Putamen (tissue), 1 donor: Measurements from ENCODE around the gene RERE.
"Not testable (repeated sequence)": the region's sequence is repeated elsewhere in the genome, so short reads cannot be mapped to it uniquely, and the experiment has no call there.

ENCODE experiments used
- DNase-seq: peaks from one replicate; pipeline ENCODE4 v3.0.0-alpha.2; 2016; ENCODE audit warnings: low spot score

Gene RERE

DNA sequence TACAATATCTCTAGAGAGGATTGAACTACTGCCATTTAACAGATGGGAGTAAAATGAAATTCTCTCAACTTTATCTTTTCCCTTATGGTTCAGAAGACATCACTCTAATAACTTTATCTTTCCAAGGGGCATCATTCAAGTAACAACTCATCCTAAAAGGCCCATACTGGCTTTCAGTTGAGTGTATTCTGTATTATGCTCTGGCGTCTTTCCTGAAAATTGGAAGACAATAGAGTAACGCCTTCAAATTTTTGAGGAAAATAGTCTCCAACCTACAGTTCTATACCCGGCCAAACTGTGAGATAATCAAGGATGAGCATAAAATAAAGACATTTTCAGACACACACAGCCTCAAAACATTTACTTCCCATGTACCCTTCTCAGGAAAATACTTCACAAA, 103.3 kb downstream of the RERE start:
- DNase-seq: no peak

DNA sequence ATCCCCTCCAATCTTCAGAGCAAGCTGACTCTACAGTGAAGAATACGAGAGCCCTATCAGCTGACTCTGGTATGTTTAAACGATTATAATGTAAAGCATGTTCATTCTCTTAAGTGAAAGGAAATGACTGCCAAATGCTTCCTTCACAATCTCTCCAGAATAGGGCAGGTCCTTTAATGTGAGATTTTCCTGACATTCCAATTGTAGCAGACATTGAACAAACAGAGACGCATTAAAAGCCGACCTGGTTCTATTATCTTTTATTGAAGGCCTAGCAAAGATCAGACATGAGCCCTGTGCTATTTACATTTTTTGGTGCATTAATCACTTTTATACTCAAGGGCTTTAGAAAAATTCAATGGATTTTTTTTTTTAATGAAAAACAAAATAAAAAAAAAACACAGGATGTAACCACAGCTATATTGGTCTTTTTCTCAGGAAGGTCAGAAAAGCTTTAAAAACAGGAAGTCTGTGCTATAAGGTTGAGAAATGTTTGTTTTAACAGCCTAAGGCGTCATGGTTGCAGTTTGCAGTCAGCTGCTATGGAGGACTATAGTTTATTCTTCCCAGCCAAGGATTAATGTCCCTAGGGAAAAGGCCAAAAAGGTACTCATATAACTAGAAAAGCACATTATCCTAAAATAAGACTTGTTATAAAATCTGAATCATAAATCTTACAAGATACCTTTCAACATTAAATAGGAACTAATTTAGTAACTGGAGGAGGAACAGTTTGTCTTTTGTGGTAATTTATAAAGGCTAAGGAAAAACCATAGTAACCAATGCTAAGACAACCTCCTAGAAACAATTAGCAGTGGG, 104.8 kb downstream of the RERE start:
- no peak for DNase-seq

DNA sequence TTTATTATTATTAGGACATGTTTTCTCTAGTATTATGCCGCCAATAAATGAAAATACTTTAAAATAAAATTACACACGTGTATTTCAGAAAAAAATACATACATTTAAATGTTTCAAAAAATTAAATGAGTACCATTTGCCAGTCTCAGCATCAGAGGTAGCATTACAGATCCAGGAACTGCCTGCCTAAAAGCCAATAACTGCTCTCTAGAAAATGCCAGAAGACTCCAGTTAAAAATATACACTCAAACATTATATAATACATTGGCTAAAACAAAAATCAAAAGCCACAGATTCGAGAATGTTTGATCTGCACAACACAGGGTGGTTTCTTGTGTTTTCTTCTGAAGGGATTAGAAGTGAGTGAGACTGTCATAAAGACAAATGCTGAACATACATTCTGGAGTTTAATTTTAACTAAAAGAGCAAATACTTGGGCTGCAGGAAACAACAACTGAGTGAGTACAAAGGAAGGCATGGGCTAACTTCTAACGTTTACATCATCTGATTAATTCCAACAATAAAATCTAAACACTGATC, 105.5 kb downstream of the RERE start:
- no peak for DNase-seq

DNA sequence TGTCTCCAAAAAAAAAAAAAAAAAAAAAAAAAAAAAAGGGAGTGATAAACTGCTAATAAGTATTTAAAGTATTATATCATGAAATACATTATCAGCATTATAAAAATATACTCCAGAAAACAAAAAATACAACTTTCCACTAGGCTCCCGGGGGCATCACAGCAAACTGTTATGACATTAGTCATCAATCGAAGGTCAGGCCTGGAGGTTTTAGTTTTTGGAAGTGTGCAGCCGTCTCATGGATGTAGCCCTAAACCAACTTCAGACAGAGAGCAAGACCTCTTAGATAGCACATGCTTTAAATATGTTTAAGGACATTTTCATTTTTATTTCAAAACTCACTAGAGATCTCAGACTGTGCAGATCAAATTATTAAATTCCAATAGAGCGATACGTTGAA, 106.3 kb downstream of the RERE start:
- no peak for DNase-seq

DNA sequence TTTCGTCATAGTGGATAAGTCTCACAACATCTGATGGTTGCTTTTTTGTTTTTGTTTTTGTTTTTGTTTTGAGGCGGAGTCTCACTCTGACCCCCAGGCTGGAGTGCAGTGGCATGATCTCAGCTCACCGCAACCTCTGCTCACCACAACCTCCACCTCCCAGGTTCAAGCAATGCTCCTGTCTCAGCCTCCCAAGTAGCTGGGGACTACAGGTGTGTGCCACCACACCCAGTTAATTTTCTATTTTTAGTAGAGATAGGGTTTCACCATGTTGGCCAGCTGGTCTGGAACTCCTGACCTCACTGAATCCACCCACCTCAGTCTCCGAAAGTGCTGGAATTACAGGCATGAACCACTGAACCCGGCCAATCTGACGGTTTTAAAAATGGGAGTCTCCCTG, 109.2 kb downstream of the RERE start:
- no peak for DNase-seq

DNA sequence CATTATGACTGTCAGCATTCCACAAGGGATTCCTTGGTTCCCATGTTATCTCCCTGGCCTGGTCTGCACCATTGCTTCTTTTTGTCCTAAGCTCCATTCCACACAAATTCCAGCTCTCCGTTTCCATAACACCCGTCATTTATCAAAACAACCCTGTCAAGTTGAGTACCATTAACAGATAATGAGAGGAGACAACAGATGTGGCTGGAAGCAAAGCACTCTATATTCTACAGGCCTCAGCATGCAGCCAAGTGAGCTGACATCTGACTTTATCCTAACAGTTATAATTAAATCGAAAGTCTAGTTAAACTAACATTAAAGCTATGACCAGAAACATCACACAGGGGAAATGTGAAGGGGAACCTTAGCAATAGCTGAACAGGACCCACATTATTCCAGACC, 110.4 kb downstream of the RERE start:
- no peak for DNase-seq

DNA sequence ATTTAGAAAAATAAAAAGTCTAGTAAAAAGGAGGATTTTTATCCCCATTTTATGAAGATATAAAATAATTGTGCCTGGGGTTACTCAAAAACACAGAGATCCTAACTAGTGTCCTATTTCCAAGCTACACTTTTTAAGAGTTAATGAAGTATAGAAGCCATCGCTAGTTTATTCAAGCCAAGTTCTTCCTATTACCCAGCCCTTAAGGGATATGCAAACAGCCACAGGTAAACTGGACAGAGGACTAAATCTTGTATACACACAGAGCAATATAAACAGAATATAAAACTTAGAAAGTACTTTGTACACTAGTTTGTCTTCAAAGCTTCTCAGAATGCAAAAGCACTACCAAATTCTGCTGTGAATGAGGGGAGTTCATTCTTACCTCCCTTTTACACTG, 111.1 kb downstream of the RERE start:
- DNase-seq: no peak

DNA sequence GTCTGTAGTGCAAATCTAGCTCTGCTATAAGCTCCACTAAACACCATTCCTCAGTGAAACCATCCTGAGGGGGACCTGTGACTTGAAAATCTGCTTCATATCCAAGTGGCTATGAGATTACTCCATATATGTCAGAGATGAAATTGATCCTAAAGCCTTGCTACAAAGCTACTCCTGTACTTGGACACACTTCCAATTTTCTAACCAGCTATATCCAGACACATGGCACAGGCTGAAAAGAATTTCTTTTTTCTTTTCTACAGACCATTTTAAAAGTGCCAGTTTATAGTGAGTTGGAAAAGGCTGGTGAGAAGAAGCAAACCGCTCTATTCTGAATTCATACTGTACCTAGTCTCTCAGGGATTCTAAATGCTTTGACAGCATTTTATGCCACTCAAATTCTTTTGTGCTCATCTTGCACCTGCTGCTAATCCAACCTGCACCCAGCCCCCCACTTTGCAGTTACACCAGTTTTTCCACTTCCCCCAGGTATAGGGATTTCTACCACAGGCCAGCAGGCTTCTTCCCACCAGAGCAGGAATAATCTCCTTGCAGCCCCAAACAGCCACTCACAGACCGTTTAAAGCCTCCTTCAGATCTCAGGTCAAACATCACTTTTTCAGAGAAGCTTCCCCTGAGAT, 112.5 kb downstream of the RERE start:
- DNase-seq: no peak

DNA sequence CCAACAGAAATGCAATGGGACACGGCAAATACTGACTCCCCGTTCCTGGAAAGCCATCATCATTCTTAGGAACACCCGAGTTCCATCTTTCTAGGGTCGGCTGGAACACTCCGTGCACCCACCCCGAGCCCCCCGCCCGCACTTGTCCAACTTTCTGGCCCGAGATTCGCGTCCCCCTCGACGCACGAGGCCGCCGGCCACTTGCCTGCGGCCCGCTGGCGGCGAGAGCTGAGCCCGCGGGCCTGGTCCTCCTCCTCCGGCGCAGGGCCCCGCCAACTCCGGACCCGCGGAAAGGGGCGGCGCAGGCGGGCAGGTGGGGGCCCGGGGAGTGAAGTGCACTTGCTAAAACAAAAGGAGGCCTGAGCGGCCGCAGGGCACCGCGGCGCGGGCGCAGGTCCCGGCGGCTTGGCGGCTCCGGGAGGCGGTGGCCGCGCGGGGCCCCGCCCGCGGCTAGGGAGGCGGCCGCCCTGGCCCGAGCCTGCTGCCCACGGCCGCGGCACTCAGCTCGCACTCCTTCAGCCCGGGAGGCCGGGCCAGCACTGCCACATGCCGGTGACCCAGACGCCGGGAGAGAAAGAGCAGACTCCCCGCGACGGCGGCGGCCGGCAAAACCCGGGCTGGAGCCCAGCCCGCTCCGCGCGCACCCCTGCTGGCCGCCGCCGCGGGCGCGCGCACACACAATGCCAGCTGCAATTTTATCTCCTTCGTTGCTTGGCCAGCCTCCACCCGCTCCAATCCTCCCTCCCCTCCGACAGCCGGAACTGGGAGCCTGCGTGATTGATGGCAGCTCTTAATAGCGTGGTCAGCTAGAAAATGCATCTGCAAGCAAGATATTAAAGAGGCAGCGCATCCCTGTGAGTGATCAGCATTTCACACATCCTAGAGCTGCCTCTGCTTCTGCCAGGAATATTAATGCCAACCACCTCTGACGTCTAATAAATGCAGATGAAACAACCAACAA, 114.3 kb downstream of the RERE start:
- DNase-seq: peak; percentile 93

DNA sequence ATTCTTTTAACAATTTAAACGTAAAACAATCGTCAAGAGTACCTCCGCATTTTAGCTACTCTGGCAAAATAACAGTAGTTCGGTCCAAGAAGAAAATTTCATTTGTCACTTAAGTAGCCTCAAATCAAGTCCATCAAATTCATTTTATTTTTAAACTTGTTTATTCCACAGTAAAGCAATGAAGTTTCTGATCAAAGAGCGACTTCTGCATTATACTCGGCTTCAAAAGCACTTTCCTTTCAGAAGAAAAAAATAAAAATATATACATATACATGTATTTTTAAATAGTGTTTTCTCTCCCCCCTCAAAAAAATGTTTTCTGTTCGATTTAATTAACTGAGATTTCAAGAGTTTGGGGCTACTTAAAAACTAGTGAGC, 115.0 kb downstream of the RERE start:
- no peak for DNase-seq

DNA sequence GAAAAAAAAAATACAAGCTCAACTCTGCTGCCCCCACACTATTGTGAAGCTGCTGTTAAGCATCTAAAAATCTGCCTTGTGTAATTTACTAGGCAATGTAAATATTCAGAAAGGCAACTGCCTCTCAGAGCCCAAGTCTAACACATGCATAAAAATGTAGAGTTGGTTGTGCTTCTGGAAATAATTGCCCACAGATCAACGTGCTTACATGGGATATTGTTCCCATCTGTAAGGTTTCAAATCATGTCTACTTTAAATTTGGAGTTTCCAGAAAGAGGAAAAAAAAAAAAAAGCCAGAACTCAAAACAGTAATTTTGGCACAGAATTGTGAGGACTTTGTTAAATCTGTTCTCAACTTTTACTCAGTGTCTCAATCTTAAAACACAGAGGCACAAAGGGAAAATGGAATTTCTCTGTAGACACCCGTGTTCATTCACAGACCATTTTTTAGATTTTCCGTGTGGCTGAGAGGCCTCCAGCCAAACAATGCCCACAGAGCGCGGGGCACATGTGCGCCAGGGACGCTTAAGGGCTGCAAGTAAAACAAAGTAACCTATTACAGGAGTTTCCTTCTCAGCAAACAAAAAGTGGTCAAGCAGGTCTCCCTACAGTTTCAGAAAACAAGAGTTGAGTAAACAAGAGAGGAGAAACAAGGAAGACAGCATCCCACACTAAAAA, 115.5 kb downstream of the RERE start:
- DNase-seq: no peak

DNA sequence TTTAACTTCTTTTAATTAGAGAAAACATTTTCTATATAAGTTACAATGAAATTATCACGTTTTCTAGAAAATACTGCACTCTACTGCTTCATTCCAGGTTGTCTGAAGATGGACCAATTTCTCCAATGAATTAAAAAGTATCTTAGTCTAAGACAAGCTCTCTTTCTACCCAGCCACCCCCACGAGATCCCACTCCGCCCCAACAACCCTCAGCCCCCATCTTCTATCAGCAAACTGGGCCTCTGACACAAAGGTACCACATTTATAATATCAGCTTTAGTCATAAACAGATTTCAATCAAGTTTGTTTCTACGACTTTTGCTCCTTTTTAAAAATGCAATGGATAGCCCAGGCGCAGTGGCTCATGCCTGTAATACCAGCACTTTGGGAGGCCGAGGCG, 117.8 kb downstream of the RERE start:
- DNase-seq: no peak

DNA sequence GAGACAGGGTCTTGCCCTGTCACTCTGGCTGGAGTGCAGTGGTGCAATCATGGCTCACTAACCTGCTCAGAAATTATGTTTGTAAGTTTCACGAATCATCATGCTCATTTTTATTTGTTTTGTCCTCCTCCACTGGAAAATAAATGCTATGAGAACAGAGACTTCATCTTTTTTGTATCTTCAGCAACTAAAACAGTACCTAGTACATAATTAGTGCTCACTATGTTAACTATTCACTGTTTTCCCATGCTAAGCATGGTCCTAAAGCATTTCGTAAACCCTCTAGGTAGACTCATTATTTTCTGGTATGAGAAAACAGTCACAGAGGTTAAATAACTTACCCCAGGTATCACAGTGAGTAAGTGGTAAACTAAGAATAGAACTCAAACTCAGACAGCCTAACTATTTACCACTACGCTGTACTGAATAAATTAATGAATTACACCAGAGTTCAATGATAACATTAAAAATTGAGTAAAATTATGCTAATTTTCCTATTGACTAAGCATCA, 118.4 kb downstream of the RERE start:
- DNase-seq: no peak

DNA sequence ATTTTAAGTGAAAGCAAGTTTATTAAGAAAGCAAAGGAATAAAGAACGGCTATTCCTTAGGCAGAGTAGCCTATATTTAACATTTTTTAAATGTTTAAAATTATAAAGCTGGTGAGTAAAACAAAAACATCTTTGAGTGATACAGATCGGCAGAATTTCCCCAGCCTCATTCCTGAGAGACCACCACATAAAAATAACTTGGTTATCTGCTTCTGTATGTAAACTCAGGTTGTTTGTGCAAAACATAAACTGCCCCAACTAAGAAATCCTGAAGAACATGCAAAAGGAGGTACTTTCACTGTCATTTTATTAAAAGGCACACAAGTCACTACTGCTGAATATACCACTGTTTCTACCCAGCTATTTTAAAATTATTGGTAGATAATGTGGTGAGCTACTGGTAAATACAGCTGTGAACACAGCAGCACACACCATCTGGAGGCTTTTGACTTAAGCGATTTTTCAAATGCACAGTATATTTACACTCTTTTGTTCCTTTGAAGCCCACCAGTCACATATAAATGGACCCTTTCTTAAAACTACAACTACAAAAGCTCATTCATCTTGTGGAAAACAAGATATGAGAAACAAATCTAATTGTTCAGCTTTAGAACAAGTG, 119.3 kb downstream of the RERE start:
- DNase-seq: no peak

DNA sequence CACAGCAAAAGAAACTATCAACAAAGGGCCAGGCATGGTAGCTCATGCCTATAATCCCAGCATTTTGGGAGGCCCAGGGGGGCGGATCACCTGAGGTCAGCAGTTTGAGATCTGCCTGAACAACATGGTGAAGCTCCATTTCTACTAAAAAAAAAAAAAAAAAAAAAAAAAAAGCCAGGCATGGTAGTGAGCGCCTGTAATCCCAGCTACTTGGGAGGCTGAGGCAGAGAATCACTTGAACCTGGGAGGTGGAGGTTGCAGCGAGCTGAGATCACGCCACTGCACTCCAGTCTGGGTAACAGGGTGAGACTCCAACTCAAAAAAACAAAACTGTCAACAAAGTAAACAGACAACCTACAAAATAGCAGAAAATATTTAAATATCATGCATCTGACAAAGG, 122.0 kb downstream of the RERE start:
- DNase-seq: not testable (repeated sequence)

DNA sequence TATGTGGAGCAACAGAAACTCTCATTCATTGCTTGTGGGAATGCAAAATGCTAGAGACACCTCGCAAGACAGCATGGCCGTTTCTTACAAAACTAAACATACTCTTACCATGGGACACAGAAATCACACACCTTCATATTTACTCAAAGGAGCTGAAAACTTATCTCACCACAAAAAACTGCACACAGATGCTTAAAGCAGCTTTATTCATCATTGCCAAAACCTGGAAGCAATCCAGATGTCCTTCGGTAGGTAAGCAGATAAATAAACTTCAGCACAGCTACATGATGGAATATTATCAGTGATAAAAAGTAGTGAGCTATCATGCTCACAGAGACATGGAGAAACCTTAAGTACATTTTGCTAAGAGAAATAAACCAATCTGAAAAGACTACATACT, 124.3 kb downstream of the RERE start:
- DNase-seq: no peak

DNA sequence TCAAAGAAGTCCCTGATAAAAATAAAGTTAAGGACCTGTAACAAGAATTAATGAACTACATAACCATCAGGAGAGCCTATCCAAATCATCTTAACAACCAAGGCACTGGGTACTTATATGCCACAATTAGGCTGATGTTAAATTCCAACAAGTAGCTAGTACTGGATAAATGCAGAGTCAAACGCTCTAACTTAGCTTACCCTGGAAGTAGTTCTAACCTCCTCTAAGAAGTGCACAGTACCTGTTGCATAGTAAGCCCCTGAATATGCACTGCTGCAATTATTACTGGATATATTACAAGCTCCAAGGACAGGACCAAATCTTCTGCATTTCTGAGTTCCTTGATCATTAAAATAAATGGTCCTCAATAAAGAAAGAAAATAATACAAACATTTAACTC, 125.8 kb downstream of the RERE start:
- no peak for DNase-seq

DNA sequence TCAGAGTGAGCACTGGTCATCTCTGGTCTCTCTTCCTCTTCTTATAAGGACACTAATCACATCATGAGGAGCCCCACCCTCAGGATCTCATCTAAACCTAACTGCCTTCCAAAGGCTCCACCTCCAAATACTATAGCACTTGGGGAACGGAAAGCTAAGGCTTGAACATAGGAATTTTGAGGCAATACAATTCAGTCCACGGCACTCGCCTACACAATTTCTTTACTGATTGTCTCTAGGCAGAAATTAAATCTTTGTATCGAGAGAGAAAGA, 127.3 kb downstream of the RERE start:
- no peak for DNase-seq

DNA sequence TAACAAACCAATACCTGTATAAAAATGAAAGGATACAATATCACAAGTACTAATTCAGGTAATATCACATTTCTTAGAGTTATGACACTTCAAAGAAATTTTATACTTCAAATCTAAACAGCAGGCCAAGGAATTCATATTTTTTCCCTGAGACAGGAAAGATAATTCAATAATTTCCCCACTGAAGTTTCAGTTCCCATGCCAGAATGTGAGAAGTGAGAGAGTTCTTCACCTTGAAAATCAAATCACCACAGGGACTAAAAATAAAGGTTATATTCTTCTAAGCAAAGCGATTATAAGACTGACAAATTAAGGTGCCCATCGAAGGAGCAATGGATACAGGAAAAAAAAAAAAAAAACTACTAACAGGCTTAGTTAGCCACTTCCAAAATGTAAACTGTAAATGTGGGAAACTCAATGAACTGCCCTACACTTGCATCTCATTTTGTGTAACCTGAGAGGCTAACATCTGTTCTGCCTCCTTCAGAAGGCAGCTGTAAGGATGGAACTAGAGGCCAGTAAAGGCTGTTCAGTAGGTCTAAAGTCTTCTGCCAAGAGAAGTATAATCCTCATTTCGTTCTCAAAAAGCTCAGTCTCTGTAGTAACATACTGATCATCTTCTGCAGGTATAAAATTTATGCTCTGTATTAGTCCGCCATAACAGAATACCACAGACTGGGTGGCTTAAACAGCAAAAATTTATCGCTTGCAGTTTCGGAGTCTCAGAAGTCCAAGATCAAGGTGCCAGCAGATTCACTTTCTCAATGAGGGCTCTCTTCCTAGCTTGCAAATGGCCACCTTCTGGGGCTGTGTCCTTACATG, 127.8 kb downstream of the RERE start:
- DNase-seq: no peak

DNA sequence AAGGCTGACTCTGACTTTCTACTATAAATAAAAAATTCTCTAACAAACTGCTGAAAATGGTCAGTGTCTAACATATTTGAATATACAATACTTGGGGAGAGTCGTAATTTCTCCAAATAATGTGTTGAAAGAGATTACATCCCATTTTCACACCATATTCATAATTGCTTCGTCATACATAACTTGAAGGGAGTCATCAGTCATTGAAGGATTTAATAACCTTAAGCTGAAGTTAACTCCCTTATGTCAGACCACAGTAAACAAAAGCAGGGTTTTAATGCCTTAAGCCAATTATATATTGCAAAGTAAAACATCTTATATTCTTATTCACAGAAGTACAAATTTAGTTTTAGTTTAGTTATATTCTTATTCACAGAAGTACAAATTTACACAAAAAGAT, 129.9 kb downstream of the RERE start:
- no peak for DNase-seq

DNA sequence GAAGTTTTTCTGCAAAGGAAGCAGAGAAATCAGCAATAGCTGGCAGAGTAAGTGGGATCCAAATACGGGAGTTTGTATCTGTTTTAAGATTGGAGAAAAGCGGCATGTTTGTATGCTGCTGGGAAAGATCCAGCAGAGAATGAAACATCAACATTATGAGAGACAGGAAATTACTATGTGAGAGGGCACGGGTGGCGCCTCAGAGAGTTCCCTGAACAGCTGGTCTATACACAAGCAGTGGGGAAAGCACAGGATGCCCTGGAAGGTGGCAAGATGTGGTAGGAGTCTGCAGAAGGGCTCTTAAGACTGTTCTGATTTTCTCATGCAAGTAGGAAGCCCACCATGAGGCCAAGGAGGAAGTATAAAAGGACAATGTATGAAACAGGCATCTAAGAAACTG, 130.4 kb downstream of the RERE start:
- DNase-seq: no peak
